GDM1 (cell line): ENCODE measurements around the gene COX7A2.

Experiments used
- DNase-seq: peaks from one replicate; lab custom pipeline; 2025; lab: John Stamatoyannopoulos, UW

Gene COX7A2, protein sequence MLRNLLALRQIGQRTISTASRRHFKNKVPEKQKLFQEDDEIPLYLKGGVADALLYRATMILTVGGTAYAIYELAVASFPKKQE

DNA sequence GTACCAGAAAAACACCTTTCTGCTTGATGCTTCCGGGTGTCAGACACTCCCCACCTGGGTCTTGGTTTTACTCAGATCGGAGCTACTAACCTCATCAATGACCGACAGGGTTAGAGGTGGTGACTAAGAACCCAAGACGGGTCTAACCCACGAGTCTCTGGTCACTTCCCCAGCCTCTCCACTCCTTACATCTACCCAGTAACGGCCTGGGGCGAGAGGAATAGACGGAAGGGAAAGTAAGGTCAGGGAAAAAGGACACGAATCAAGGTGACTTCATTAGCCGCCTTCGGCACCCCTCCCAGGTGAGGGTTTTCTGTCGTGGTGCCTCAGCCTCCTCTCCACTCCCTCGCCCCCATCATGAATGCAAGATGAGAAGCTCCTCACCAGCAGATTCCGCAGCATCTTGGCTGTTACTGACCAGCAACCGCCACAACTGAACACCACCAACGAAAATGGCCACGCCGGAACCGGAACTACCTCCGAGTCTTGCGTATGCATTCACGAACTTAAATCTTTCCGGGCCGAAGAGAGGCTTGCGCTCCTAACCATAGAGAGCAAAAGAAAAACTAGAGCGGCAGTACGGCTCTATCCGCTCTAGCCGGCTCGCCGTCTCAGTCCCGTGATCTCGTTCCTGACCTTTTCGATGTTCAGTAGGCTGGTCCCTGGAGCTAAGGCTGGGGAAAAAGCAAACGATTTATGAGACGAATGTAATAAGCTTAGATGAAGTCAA lies at the start of gene COX7A2:
COX7A2 (minus strand) TSS at position 469 of the 730 bp plus-strand sequence; CDS start at position 402, 67 bp downstream.
- peak; percentile 94 for DNase-seq

GRCh38 chr6:75292555-75292954 lies 49.0 kb upstream of the COX7A2 start:
- no peak for DNase-seq

DNA sequence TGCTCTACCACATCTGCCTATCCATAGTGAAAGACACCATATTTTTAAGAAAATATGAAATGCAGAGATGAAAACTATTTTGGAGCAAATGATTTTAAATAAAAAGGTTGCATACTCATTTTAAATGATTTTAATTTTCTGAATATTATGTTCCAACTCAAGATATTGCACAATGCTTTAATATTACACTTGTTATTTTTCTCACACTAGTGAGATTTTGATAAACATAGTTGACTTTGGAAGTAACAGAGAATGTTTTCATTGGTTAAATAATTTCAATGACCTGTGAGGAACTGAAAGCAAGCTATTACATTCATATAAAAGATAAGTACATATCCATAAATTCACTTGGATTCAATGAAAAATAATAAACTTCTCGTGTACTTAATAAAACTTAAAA lies 48.1 kb upstream of the COX7A2 start:
- no peak for DNase-seq

GRCh38 chr6:75291331-75291730 lies 47.7 kb upstream of the COX7A2 start:
- DNase-seq, result peak; percentile 9

DNA sequence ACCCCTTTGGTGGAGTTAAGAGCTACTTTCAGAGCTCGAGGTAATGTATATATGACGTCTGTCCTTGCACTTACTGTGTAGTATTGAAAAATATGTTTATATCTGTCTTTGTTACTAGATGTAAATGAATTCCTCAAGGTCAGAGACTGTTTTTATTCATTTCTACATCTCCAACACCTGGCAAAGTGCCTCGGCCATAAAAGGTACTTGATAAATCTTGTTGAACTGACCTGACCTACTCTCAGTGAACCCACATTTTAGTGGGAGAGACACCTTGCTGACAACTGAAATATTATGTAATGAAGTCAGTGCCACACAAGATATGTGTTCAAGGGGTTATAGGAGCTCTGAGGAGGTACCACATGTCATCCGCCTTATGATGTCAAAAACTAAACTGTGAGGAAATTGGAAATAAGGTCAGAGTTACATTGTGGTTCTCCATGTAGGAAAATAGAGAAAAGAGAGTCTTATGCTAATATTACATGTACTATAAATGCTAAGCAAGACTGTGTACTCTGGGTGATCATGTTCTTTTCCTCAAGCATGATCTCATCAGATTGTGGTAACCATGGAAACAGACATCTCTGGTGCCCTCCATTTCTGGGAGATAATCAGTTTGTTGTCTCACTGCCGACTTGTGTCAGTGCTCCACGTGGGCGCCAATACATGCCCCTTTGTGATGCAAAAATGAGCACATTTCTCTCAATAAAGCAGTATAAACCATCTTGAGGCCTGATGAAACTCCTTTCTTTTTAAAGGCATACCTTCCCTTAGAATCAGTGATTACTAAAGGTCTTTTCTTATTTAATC lies 46.7 kb upstream of the COX7A2 start:
- no peak for DNase-seq

- DNase-seq, result no peak
Measured at GRCh38 chr6:75288023-75288422, 44.4 kb upstream of the COX7A2 start.

- DNase-seq, result no peak
Measured at GRCh38 chr6:75287424-75287823, 43.8 kb upstream of the COX7A2 start.

GRCh38 chr6:75286955-75287354 lies 43.4 kb upstream of the COX7A2 start:
- DNase-seq, result no peak

GRCh38 chr6:75285283-75285639 lies 41.7 kb upstream of the COX7A2 start:
- no peak for DNase-seq

DNA sequence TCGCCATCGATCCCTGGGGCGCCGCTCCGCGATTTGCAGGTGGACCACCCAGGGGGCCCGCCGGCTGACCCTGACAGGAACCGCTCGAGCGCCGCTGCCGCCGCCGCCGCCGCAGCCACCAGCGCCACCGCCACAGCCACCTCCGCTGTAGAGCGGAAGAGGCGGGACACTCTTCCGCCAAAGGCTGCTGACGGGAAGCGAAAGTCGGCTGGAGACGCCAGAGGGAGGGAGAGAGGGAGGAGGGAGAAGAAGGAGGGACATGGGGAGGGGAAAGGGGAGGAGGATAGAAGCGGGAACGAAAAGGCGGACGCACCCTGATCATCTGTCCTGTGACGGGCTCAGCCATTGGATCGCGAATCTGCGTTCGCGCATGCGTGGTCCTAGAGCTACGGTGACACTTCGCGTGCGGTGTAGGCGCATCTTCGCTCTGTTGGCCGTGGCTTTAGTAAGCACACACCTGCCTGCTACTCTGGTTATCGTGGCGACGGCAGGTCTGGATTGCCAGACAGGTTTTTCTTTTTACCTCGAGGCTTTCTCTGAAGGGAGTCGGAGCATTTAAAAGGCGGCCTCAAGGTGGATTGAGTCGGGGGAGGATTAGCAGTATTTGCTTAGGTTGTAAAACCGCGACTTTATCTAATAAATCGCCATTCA lies 41.2 kb upstream of the COX7A2 start, which contains the start of gene TMEM30A:
TMEM30A (minus strand) TSS at position 161 of the 651 bp plus-strand sequence; CDS start at position 7, 154 bp downstream.
- DNase-seq, result peak; percentile 99

DNA sequence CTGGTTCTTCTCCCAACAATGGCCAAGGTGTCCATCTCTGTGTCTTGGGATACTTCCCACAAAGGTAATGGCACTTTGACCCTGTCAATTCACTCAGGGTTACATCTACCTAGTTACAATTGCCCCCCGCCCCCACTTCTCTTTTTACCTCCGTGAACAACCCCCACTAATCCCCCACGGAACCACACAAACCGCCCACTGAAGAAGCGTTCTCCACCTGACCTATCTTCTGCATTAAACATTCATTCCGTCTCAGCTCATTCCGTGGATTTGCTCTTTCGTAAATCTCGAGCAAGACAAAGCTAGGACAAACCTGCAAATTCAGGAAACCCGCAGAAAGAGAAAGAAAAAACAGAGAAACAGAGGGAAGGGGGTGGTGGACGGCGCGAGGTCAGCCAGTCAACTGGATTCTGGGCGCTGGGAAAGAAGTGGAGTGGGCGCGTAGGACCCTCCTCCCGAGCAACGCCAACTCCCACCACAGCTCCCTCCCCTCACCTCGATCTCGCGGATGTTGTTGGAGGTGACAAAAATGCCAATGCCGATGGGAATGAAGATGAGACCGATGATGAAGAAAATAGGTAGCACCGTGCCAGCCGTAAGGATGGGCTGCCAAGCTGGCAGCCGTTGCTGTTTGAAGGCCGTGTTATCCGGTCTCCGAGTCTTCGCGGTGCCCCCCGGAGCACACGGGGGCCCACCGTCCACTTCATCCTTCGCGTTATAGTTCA lies 40.5 kb upstream of the COX7A2 start:
- DNase-seq, result no peak

DNA sequence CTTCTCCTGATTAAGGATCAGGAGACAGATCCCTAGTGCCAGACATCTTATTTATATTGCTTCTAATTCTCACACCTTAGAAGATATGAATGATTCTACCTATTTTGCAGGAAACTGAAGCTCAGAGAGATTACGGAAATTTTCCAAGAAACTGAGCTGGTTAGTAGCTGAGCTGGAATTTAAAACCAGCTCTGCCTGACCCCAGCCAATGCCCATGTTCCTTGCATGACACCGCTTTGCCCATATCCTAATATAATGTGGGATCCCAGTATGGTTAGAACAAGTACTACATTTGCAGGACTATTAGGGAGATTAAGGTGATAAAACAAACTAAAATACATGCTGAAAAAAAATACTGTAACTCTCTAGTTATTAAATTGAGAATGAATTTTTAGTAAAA lies 39.1 kb upstream of the COX7A2 start:
- DNase-seq, result no peak

DNA sequence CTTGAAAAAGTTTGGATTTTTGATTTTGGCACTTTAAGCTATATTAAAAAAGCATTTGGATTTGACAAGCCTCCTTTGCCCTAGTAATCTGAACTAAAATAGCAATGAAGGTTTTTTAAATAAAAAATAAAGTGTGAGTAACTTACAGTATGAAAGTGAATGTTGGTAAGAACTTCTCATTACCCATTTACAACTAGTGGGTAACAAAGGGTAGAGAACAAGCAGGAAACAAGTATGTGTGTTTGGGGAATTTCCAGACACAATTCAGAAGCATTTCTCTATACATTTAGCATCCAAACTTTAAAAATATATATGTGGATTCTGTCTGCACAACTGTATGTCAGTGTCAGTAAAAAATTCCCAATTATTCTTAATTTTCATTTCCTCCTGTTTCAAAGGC lies 38.1 kb upstream of the COX7A2 start:
- DNase-seq, result no peak

DNA sequence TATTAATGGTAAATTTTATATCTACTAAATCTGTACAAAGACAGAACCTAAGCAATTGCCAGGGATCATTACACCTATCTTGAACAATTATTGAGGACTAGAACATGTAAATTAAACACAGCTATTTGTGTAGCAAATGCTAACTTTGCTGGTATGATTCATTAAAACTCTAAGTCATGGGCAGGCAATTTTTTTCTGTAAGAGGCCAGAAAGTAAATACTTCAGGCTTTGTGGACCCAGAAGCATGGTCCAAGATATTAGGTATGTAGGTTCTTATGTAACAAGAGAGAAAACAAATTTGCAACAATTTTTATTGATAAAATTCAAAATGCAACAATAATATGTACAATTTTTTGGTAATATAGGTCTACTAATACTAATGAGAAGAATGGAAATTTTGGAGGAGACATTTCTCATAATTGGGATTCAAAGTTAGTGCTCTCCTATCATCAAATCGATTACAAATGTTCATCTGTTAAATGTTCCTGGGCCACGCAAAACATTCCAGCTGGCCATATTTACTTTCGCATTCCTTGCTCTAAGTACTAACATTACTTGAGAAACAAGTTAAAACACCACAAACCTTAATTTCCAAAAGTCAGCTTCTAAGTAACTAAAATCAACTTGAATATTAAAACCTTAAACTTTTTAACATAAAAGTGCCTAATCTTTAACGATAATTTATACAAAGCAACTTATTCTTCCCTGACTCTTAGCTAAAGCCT lies 36.7 kb upstream of the COX7A2 start:
- no peak for DNase-seq

DNA sequence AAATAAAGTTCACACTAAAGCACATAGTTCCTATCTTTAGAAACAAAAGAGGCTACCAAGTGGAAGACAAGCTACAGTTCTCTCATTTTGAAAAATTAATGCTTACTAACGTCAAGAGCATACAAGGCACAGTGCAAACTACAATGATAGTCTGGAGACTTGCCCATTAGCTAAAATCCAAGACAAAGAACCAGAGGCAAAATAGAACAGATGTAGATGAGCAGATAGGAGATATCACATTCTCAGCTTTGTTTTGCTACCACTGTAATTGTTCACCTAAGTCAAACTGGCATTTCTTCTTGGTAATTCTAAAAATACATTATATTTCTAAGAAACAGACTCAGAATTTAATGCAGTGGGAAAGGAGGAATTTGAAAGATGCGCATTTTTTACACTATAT lies 35.8 kb upstream of the COX7A2 start:
- no peak for DNase-seq

DNA sequence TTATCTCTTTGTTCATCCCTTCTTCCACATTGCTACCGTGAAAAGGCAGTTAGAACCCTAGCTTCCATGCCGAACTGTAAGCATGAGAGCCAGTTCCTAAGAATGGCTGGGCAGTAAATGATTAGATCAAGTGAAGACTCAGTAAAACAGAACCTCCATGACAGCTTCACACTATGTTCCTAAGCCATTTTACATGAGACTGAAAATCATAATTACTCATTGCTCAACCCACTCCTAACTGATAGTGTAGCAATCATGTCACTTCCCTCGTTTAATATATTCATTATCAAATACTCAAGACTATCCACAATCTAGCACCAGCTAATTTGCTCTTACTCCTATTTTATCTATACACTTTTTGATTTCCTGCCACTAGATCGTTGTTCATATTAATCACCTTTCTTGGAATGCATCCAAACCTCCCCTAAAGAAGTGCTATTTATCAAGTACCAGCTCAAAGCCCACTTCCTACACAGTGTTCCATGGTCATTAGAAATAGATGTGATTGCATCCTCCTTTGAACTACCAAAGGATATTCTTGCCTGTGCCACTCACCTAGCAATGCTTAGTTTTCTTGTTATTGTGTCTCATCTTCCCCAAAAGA lies 35.0 kb upstream of the COX7A2 start:
- no peak for DNase-seq

- no peak for DNase-seq
Measured at GRCh38 chr6:75275067-75275466, 31.5 kb upstream of the COX7A2 start.

- no peak for DNase-seq
Measured at GRCh38 chr6:75273009-75273408, 29.4 kb upstream of the COX7A2 start.

DNA sequence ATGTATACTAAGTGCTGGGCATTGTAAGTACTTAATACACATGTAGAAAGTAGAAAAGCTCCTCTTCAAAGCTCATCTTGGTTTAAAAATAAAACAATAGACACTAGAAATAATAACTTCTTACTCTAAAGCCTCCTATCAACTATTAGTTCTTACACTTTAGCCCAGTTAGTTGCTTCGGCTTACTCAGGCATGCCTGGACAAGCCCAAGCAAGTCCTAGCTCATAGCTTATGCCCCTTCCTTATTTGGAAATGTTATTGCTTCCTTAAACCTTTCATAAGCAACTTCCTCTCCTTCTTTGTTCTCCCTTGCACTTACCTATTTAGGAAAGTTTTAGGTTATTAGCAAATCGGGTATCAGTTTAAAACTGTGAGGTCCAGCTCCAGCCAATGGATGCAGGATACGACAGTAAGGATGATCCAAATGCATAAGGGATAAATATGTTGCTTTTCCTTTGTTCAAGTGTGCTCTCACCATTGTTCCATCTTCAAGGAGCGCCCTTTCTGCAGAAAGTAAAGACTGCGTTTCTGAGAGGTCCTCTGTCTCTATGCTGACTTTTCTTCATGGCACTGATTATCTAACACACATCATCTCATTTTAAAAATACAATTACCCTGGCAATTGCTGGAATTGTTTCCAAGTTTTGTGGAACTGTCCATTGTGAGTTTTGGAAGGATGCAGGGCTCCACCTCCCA lies 28.7 kb upstream of the COX7A2 start:
- DNase-seq, result peak; percentile 41

GRCh38 chr6:75268988-75269354 lies 25.4 kb upstream of the COX7A2 start:
- DNase-seq, result no peak
